ENCODE data around the gene PLA2G4A.

DNA sequence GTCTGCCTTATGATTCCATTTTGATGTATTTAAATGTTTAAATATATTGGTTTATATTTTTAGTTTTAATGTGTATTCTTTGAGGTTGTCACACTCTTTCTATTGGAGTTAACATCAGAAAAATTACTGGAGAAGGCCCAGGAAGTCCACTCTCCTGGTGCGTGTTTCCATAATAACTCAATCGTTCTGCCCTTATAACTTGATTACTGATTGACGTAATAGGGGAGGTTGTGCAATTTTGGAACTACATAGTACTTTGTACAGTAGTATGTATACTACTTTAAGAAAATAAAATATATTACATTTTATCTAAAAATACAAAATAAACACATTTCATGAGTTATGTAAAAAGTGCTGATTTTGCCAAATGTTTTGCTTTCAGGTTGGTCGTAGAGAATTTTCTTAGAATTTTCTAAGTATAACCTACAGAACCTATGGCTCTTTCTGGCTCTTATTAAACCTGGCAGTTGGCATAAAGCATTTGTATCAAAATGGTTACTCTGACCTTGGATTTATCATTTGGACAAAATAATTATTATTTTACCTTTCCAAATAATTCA is 5.7 kb downstream of the PLA2G4A start:
- TF ChIP-seq, protein P1, sequence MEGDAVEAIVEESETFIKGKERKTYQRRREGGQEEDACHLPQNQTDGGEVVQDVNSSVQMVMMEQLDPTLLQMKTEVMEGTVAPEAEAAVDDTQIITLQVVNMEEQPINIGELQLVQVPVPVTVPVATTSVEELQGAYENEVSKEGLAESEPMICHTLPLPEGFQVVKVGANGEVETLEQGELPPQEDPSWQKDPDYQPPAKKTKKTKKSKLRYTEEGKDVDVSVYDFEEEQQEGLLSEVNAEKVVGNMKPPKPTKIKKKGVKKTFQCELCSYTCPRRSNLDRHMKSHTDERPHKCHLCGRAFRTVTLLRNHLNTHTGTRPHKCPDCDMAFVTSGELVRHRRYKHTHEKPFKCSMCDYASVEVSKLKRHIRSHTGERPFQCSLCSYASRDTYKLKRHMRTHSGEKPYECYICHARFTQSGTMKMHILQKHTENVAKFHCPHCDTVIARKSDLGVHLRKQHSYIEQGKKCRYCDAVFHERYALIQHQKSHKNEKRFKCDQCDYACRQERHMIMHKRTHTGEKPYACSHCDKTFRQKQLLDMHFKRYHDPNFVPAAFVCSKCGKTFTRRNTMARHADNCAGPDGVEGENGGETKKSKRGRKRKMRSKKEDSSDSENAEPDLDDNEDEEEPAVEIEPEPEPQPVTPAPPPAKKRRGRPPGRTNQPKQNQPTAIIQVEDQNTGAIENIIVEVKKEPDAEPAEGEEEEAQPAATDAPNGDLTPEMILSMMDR (optimal IDR thresholded peaks at IDR 0.05 in 1 of 3, IDR thresholded peaks at IDR 0.05 in 1 of 3, conservative IDR thresholded peaks at IDR 0.05 in 1 of 3; ENCODE audit: extremely low read depth in 1 of 3, insufficient read depth in 2 of 3, low read length in 3 of 3) = no peak
- no peak for TF ChIP-seq EZH2 (IDR thresholded peaks at IDR 0.05; ENCODE audit: low read length)

All from keratinocyte (primary cell).